ENCODE results near the gene CSF2.

DNA sequence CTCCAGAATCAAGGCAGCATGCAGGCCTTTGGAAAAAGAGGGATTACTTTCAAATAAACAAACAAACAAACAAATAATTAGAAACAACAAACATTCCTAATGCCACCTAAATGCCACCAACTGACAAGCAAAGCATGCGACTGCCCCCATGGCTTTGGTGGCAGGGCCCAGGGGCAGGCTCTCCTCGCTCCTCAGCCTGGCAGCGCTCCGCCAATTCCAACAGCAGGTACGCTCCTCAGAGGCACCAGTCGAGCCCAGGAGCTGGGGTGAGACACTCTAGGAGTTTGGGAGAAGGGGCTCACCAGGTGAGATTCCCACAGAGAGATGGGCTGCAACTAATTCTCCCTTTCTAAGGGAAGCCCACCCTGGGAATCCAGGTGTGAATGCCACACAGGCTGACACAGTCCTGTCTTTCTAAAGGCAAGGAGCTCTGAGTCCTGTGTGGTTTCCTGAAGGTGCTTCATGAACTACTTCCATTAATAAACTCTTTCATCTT lies 27.8 kb downstream of the CSF2 start:
- TF ChIP-seq, protein P1, sequence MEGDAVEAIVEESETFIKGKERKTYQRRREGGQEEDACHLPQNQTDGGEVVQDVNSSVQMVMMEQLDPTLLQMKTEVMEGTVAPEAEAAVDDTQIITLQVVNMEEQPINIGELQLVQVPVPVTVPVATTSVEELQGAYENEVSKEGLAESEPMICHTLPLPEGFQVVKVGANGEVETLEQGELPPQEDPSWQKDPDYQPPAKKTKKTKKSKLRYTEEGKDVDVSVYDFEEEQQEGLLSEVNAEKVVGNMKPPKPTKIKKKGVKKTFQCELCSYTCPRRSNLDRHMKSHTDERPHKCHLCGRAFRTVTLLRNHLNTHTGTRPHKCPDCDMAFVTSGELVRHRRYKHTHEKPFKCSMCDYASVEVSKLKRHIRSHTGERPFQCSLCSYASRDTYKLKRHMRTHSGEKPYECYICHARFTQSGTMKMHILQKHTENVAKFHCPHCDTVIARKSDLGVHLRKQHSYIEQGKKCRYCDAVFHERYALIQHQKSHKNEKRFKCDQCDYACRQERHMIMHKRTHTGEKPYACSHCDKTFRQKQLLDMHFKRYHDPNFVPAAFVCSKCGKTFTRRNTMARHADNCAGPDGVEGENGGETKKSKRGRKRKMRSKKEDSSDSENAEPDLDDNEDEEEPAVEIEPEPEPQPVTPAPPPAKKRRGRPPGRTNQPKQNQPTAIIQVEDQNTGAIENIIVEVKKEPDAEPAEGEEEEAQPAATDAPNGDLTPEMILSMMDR (conservative IDR thresholded peaks at IDR 0.05; ENCODE audit: low read length) = no peak
- TF ChIP-seq EZH2phosphoT487 (IDR thresholded peaks at IDR 0.05; ENCODE audit: borderline replicate concordance) = no peak
